Panc1 (cell line): ENCODE measurements around the gene TBC1D25. TPM values are rescaled to one million over a fixed set of nuclear protein-coding genes. Genes with fewer than 3 reads are reported as not detected.

ENCODE experiments used
- ATAC-seq: fragments of 200-7000 bp; cut with Tn5 transposase; 2 replicates; pipeline ENCODE4 v1.9.1; 2020; ENCODE audit warnings: mild to moderate bottlenecking, moderate library complexity
- BruUV-seq: library from RNA; stranded (reverse); fragments of 400-500 nt; replicated peaks from 2 replicates; lab custom pipeline; 2021; lab: Mats Ljungman, UMichigan
- CTCF ChIA-PET: fragments of 300-600 bp; sonication (Branson Sonifier 250); formaldehyde crosslinking; loops from one replicate; lab custom pipeline; 2022; ENCODE audit warnings: antibody characterized with exemption; lab: Charles Lee
- POLR2A ChIA-PET: fragments of 300-600 bp; sonication (Branson Sonifier 250); formaldehyde crosslinking; loops from one replicate; lab custom pipeline; 2022; ENCODE audit warnings: antibody characterized with exemption; lab: Charles Lee
- DNase-seq: peaks from one replicate; pipeline ENCODE4 v3.0.0-alpha.2; 2010; ENCODE audit warnings: low read depth, low spot score
- H3K27ac ChIP-seq: 2 replicates; pipeline ENCODE4 v1.5.1; 2011; ENCODE audit warnings: mild to moderate bottlenecking, low read length, inconsistent platforms
- H3K27me3 ChIP-seq: fragments of 200-500 bp; sonication (Bioruptor generic); 2 replicates; pipeline ENCODE4 v1.6.0; 2014; ENCODE audit warnings: low read length, inconsistent platforms; ENCODE audit not compliant: control insufficient read depth, insufficient read depth
- H3K36me3 ChIP-seq: fragments of 200-500 bp; sonication (Bioruptor generic); 2 replicates; pipeline ENCODE4 v1.5.1; 2014; ENCODE audit warnings: inconsistent platforms, mild to moderate bottlenecking, low read length, moderate library complexity; ENCODE audit not compliant: control insufficient read depth, insufficient read depth
- H3K4me1 ChIP-seq: 2 replicates; pipeline ENCODE4 v1.5.1; 2011; ENCODE audit warnings: inconsistent platforms, mild to moderate bottlenecking, low read length, moderate library complexity; ENCODE audit not compliant: control insufficient read depth, insufficient read depth
- H3K4me3 ChIP-seq, 2 experiments: 2 replicates each; pipeline ENCODE4 v1.5.1; 2011 to 2012; ENCODE audit warnings: low read depth in 2 of 2, low read length in 2 of 2, mild to moderate bottlenecking in 2 of 2, inconsistent platforms in 1 of 2, moderate library complexity in 1 of 2
- H3K9me3 ChIP-seq: fragments of 200-500 bp; sonication (Bioruptor generic); 2 replicates; pipeline ENCODE4 v1.5.1; 2014; ENCODE audit warnings: low read depth, mild to moderate bottlenecking, inconsistent platforms, low read length, moderate library complexity; ENCODE audit not compliant: control insufficient read depth, insufficient read depth
- CTCF ChIP-seq: fragments of 450-650 bp; IDR thresholded peaks from 2 replicates; pipeline ENCODE4 v1.5.1; 2017; ENCODE audit warnings: mild to moderate bottlenecking
- POLR2AphosphoS5 ChIP-seq: IDR thresholded peaks from 2 replicates; pipeline ENCODE4 v1.6.1; 2012; ENCODE audit warnings: mild to moderate bottlenecking, low read depth, low read length, moderate library complexity
- REST ChIP-seq, 2 experiments: IDR thresholded peaks; 2 replicates each; pipeline ENCODE4 v1.6.1; 2011 to 2012; ENCODE audit warnings: low read depth in 2 of 2, control low read depth in 1 of 2, low read length in 1 of 2, mild to moderate bottlenecking in 1 of 2, moderate library complexity in 1 of 2; ENCODE audit not compliant: insufficient read depth in 1 of 2
- SIN3A ChIP-seq: IDR thresholded peaks from 2 replicates; pipeline ENCODE4 v1.6.1; 2012; ENCODE audit warnings: low read depth, mild to moderate bottlenecking, low read length, moderate library complexity, borderline replicate concordance; ENCODE audit not compliant: insufficient read depth
- TCF7L2 ChIP-seq: IDR thresholded peaks from 2 replicates; pipeline ENCODE4 v1.6.1; 2011; ENCODE audit warnings: mild to moderate bottlenecking, low read depth, low read length, inconsistent platforms
- in situ Hi-C: cut with HindIII; loops from 2 replicates; pipeline ENCODE4 v1.10.0; 2016; ENCODE audit warnings: low sequenced_read_pairs, low pct_unique_long_range_greater_than_20kb
- intact Hi-C: fragments of 100-400 bp; cut with micrococcal nuclease; formaldehyde crosslinking; loops from one replicate; pipeline ENCODE4 v1.10.0; 2022; ENCODE audit not compliant: unreplicated experiment
- total RNA-seq: library from RNA; stranded (reverse); gene quantifications from one replicate; pipeline ENCODE4 v1.2.1, GENCODE V29; 2021; ENCODE audit not compliant: unreplicated experiment

TBC1D25 gene
- total RNA-seq, 1 experiment from 2014 or later, result 29.4 TPM

GRCh38 chrX:48599341-48599740 lies 59.8 kb downstream of the TBC1D25 start:
- no peak for ATAC-seq
- Histone ChIP-seq H3K4me1 (no peaks in the 10 kb centered on the region; the same call in 1 of the 2 replicates), H3K27ac (no peak overlapping the region), H3K4me3 (no peak overlapping the region), H3K27me3 (no peaks in the 10 kb centered on the region), H3K36me3 (peaks cover 2% of the 10 kb centered on the region; the same call in 1 of the 2 replicates), H3K9me3 (no peaks in the 10 kb centered on the region)
- CTCF ChIA-PET, result no interaction called here
- no peak for DNase-seq
- BruUV-seq, result no TSS peak
- no peak for TF ChIP-seq SIN3A
- no peak for TF ChIP-seq CTCF
- TF ChIP-seq POLR2AphosphoS5, result no peak
- TF ChIP-seq REST (IDR thresholded peaks at IDR 0.05; ENCODE audit: insufficient read depth in 1 of 2, low read depth in 2 of 2, low read length in 1 of 2), result no peak
- TF ChIP-seq TCF7L2, result no peak
- POLR2A ChIA-PET, result interaction anchor here (0.5 kb wide), 1 partner anchor 21 kb away, joined by 4 read pairs; no protein-coding TSS in a partner anchor
- intact Hi-C loops (no loop called here), in situ Hi-C loops (no loop called here)

- intact Hi-C loops (no loop called here), in situ Hi-C loops (no loop called here)
- no TSS peak for BruUV-seq
- no peaks in the 10 kb centered on the region for H3K27me3 ChIP-seq
- no peaks in the 10 kb centered on the region; the same call in 1 of the 2 replicates for H3K4me1 ChIP-seq
- ChIA-PET CTCF (no interaction called here), POLR2A (interaction anchor here (0.6 kb wide), 1 partner anchor 18 kb away, joined by 10 read pairs; no protein-coding TSS in a partner anchor)
- peaks cover 2% of the 10 kb centered on the region; the same call in 1 of the 2 replicates for H3K36me3 ChIP-seq
- no peak overlapping the region for H3K4me3 ChIP-seq
- DNase-seq (no peak), ATAC-seq (no peak)
- H3K27ac ChIP-seq, result no peak overlapping the region
- no peaks in the 10 kb centered on the region for H3K9me3 ChIP-seq
- TF ChIP-seq REST (IDR thresholded peaks at IDR 0.05; ENCODE audit: insufficient read depth in 1 of 2, low read depth in 2 of 2, low read length in 1 of 2), result no peak
- no peak for TF ChIP-seq POLR2AphosphoS5
- TF ChIP-seq CTCF, result no peak
- TF ChIP-seq TCF7L2, result no peak
- TF ChIP-seq SIN3A, result no peak
Measured at GRCh38 chrX:48600226-48600625, 60.7 kb downstream of the TBC1D25 start.
